COLO829 (cell line): ENCODE data around the gene AQP1.

Experiments used
- DNase-seq: peaks from one replicate; pipeline ENCODE4 v3.0.0; 2012; ENCODE audit warnings: low spot score

AQP1 gene

DNA sequence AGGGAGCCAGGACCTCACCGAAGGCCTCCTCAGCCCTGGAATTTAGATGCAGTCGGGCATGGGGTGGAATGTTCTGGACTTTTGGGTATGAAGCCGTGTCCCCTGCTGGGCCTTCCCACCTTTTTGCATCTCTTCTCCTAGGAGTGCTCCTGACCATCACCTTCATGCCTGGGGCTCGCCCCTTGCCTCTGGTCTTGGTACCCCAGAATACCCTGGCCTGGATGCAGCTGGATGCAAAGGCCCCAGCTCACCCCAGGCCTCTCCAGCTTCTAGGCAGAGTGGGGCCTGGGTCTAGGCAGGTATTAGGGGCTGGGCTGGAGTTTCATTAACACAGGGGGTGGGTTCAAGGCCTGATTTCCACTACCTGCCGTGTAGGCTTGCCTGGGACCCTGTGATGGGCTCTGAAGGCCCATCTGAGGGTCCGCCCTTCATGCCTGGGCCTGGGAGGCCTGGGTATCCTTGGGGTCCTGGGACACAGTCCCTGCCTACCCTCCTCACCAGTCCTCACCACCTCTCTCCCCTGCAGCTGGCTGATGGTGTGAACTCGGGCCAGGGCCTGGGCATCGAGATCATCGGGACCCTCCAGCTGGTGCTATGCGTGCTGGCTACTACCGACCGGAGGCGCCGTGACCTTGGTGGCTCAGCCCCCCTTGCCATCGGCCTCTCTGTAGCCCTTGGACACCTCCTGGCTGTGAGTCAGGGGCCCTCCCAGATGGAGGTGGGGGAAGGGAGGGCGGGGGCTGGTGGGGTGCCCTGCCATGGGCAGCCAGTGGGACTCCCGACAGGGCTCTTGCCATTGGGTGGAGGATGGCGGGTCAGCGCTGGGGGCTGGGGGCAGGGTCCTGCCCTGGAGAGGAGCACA is 10.1 kb downstream of the AQP1 start:
- no peak for DNase-seq

DNA sequence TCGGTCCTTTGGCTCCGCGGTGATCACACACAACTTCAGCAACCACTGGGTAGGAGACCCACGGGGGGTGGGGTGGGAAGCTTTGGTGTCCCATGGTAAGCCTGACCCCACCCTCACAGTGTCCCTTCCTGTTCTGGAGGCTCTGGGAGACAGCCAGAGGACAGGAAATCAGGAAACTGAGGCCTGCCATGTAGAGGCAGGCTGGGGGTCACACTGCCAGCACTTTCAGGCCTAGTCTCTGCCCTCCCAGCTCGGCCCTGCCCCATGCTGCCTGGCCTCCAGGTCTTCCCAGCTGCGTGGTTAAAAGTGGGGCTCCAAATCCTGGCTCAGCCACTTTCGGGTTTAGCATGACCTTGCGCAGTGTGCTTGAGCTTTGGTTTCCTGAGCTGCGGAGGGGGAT is 10.9 kb downstream of the AQP1 start:
- no peak for DNase-seq

DNA sequence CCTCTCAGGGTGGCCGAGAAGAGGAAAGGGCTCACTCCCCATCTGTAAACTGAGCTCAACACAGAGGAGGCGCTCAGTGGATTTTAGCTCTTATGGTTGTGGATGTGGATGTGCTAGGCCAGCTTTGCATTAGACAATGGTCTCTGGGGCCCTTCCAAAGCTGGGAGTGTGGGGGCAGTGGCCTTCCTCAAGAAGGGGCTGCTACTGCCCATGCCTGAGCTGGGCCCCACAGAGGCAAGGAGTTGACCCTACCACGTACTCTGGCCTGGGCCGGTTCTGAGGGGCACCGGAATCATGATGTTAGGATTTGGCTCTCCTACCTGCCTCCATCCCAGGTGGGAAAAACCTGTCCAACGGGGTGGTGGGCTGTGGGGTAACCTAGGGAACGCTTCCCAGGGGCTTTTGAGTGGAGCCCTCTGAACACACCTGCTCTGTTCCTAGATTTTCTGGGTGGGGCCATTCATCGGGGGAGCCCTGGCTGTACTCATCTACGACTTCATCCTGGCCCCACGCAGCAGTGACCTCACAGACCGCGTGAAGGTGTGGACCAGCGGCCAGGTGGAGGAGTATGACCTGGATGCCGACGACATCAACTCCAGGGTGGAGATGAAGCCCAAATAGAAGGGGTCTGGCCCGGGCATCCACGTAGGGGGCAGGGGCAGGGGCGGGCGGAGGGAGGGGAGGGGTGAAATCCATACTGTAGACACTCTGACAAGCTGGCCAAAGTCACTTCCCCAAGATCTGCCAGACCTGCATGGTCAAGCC is 11.5 kb downstream of the AQP1 start:
- no peak for DNase-seq

DNA sequence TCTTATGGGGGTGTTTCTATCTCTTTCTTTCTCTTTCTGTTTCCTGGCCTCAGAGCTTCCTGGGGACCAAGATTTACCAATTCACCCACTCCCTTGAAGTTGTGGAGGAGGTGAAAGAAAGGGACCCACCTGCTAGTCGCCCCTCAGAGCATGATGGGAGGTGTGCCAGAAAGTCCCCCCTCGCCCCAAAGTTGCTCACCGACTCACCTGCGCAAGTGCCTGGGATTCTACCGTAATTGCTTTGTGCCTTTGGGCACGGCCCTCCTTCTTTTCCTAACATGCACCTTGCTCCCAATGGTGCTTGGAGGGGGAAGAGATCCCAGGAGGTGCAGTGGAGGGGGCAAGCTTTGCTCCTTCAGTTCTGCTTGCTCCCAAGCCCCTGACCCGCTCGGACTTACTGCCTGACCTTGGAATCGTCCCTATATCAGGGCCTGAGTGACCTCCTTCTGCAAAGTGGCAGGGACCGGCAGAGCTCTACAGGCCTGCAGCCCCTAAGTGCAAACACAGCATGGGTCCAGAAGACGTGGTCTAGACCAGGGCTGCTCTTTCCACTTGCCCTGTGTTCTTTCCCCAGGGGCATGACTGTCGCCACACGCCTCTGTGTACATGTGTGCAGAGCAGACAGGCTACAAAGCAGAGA is 12.2 kb downstream of the AQP1 start:
- DNase-seq, result no peak

DNA sequence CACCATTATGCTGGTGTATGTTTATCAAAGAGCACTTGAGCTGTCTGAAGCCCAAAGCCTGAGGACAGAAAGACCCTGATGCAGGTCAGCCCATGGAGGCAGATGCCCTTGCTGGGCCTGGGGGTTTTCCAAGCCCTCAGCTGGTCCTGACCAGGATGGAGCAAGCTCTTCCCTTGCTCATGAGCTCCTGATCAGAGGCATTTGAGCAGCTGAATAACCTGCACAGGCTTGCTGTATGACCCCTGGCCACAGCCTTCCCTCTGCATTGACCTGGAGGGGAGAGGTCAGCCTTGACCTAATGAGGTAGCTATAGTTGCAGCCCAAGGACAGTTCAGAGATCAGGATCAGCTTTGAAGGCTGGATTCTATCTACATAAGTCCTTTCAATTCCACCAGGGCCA is 13.0 kb downstream of the AQP1 start:
- no peak for DNase-seq

DNA sequence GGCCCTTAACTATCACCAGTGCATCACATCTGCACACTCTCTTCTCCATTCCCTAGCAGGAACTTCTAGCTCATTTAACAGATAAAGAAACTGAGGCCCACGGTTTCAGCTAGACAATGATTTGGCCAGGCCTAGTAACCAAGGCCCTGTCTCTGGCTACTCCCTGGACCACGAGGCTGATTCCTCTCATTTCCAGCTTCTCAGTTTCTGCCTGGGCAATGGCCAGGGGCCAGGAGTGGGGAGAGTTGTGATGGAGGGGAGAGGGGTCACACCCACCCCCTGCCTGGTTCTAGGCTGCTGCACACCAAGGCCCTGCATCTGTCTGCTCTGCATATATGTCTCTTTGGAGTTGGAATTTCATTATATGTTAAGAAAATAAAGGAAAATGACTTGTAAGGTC is 13.5 kb downstream of the AQP1 start:
- no peak for DNase-seq

DNA sequence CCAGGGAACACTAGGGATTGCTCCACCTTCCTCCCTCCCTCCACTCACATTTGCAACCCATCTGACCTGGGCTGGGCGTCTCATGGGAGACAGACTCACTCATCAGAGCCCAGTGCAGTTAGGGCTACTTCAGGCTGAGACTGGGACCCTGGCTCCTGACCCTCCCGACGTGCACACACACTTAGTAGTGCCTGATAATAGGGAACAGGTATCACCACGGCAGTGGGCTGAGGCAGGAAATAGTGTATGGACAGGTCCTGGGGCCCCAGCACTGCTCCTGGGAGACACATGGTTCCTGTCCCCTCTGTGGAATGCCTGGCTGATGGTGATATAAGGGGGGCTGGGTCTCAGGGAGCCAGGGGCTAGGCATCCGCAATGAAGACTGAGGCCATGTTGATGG is 14.3 kb downstream of the AQP1 start:
- DNase-seq, result no peak

DNA sequence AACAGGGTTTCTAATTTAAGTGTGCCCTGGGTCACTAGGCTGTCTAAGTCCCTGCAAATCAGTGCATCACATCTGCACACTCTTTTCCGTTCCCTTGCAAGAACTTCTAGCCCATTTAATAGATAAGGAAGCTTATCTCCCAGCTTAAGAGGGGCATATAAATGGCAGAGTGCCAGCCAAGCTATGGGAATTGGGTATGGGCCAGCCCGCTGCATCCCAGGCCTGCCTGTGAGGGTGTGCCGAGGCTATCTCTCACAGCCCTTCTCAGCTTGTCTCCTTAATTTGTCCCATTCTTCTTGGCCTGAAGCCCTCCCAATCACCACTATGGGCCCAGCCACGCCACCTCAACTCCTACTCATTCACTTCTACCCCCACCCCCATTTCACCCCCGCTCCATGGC is 14.7 kb downstream of the AQP1 start:
- no peak for DNase-seq

DNA sequence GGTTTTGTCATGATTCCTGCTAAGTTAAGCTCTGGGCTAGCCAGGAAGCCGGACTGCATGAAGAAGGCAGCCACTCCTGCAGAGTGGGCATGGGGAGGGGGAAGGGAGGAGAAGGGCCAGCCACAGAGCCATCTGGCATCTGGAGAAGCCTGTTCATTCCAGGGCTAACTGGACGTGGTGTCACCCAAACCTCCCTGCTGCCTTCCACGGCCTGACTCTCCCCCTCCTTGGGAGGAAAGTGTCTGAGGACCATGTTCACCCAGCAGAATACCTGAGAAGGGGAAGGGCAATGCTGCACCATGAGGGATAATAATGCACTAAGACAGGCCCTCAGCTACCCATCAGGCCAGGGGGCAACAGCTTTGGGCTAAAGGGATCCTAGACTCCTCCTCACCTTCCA is 15.4 kb downstream of the AQP1 start:
- no peak for DNase-seq

DNA sequence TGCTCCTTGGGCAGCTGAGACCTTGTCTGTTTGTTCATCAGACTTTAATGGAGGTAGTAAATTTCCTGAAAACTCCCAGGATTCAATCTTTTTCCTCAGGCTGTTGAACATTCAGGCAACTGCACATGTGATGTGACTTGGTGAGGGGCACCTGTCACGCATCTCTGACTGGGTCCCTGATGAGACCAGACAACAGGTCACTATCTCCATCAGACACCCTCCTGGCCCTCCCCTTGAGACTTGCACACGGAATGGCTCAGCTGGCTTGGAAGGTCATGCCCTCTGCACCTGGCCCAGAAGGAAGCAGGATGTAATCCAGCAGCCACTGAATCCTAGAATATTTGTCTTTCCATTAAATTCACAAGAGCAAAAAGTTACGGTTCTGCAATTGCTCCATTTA is 15.9 kb downstream of the AQP1 start:
- no peak for DNase-seq

DNA sequence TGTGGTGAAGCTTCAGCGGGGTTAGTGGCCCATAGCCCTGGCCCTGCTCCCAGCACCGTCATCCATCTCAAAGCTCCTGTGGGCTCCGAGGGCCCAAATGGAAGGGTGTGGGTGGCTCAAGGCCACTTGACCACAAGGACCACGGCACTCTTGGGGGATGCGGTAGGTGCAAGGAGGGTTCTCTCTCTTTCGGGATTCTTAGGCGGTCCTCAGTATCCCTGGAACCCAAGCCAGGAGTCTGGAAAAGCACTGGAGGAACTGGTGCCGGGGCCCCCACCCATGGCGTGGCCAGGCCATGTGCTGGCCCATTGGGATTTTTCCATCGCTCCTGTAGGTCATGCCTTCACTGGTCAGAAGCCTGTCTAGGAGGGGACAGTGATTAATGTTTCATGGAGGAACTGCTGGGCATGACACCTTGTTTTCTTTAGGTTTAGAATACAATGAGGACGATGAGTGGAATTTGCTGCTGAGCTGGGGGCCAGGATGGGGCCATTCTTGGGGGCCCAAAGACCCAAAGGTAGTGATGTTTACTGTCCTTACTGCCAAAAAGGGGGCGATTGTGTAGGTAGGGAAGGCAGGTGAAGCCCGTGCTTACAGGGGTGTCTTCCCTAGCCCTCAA is 16.7 kb downstream of the AQP1 start:
- no peak for DNase-seq

DNA sequence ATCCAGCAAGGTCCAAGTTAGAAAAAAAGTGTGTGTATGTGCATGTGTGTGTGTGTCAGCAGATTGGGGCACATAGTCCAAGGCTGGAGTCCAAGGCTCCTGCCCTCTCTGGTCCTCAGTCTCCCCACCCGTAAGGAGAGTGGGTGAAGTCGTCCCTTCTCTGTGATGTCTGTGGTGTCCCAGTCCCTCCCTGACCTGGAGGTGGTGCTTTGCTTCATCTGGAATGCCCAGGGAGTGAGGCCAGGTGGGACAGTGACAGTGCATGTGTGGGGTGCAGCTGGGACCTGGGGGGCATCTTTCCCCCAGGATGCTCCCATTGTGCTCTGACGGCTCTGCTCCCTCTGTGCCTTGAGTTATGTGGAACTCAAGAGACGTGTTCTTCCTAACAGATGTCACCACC is 18.0 kb downstream of the AQP1 start:
- no peak for DNase-seq

DNA sequence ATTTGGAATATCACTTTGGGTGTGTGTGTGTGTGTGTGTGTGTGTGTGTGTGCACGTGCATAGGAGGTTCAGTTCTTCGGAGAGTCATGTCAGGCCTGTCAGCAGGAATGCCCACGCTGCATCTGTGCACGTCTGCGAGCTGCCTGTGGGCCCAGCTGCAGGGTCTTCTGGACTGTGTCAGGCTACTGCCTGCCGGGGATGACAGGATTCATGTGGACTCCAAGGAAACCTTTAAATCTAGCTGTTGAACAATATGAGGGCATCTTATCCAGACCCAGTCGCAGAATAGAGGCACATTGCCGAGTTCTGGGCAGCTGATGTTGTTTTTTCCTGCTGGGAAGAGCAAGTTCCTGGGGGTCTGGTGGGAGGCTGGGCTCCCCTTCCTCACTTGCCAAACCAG is 19.0 kb downstream of the AQP1 start:
- no peak for DNase-seq

DNA sequence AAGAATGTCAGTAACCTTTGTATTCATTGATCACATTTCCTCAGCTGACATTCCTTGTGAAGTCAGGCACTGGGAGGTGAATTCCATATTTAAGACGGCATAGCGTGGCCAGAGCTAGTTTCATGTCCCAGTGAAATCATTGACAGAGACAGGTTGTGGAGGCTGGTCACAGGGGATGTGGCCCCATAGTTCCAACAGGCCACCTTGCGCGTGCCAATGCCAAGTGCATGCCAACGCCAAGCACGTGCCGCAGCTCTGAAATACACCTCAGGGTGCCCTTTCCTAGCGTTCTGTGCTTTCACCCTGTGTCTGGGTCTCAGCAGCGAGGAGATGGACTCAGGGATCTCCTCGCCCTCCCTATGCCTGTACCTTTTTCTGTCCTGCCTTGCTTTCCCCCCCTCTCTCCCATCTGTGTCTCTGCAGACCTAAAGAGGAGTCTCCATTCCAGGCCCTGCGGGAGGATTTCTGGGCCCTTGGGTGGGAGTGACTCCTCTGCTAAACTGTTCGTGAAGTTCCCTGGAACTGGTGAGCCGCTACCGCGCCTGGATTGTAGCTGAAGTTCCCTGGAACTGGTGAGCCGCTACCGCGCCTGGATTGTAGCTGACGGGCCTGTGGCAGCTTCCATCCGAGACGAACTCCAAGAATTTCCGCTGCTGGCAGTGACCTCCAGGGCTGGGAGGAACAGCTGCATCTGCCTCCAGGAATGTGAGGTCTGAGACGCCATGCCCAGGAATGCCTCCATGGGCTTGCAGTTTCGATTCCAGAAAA is 19.7 kb downstream of the AQP1 start:
- DNase-seq, result no peak

DNA sequence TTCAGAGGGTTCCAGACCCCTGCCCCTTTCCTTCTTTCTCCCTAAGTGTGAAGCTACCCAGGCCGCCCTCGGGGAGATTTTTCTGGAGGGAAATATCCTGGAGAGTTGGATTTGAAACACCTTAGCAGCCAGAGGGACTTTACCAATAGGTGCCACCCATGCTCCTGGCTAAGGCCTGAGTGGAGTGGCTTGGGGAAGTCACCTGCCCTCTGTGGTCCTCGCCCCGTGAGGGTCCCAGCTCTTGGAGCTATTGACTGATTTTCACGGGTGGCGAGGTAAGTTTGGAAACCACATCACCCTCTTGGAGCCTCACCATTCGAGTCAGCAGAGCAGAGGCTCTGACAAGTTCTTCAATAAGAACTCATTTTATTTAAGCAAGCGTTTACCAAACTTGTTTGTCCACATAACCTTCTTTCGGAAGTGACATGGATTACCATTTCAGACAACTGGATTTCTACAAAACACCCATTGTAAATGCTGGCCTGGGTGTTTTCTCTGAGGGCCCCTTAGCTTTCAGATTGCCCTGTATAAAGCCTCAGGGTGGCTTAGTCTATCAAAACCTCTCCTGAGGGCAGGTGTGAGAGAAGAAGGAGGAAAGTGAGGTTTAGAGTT is 20.4 kb downstream of the AQP1 start:
- no peak for DNase-seq

DNA sequence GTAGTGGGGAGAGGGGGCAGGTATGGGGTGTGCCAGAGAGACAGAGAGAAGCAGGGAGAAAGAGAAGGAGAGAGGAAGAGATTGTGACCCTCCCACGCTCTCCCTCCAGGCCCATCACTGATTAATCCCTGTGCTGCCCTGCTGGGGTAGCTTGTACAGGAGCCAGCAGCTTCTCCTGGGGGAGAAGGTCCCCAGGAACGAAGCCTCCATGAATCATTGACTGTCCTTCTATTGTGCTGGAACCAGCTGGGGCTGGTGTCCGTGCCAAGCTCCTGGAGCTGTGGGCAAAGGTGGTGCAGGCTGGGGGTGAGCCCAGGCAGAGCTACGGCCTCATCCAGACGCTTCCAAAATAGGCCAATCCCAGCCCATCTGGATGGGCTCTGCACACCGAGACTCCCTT is 20.9 kb downstream of the AQP1 start:
- DNase-seq, result no peak

DNA sequence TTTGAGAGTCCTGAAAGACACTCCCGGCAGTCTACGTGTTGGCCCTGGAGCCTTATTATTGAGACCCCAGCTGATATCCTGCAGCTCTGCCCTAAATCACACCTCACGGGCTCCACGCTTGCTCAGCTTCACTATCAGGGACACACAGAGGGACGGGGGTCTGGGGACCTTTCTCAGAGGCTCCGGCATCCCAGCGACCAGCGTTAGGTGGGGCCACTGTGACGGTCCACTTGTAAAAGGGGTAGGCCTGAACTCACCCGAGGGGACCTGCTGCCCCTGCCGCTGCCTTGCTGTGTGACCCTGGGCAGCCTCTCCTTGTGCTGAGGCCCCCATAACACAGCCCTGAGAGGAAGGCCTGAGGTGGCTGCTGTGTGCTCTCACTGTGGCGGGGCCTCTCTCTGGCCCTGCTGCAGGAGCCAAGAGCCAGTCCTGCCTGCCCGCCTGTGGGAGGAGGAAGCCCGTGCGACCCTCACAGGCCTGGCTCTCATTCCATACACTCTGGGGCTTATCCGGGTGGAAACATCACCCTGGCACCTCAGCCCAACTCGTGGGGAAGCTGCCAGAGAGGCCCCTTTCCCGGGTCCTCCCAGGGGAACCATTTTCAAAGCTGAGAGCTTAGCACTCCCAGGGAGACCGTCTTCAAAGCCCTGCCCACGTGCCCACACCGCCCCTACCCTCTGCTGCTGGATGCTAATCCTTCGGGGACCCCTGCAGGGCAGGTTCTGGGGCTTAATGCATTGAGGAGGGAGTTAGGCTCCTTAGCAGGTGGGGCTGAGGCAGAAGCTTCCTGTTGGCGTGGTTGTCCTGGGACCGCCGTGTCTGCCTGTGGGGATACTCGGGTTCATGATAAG is 21.7 kb downstream of the AQP1 start:
- no peak for DNase-seq

DNA sequence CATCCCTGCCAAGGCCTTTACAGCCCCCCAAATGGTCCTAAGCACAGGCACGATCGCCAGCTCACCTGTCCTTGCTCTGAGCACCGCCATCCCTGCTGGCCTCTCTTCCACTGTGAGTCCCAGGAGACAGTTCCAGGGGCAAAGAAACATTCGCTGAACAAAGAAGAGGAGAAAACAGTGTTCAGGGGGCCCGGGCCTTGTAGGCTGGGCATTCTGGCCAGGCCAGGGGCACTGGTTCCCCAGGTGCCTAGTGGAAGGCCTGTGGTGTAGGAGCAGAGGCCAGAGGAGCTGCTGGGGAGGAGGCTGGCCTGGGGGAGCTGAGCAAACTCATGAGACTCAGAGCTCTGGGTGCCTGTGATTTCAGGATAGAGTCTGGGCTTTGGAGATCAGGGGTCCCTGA is 22.6 kb downstream of the AQP1 start:
- DNase-seq, result no peak

DNA sequence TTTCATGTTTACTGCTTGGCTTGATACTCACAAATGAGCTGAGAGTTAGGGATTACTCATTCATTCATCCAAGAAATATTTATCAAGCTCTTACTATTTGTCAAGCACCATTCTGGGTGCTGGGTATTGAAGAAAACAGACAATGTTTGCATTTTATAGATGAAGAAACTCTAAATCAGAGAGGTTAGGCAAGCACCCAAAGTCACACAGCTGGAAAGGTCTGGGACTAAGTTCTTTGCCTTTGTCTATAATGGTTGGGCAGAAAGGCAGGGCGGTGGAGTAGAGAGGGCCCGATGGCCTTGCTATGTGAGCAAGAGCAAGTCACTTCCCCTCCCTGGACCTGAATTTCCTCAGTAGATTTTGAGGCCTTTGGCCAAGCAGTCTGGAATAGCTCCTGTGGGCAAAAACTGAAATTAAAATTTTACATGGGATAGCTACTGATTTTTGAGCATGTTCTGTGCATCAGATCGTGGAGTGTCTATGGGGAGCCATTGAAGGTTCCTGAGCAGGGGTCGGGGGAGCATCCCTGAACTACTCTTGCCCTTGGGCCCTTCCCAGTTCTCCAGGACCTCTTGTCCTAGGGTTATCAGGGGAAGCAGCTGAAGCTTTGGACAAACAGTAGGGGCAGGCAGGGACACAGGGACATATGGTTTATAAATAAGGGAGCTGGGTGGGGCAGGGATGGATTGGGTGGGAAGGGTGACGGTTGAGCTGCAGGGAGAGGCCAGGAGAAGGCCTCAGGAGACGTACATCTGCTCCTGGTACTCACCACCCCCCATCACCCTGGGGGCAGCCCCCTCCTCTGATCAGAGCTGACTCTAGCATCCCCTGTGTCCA is 23.3 kb downstream of the AQP1 start:
- no peak for DNase-seq

DNA sequence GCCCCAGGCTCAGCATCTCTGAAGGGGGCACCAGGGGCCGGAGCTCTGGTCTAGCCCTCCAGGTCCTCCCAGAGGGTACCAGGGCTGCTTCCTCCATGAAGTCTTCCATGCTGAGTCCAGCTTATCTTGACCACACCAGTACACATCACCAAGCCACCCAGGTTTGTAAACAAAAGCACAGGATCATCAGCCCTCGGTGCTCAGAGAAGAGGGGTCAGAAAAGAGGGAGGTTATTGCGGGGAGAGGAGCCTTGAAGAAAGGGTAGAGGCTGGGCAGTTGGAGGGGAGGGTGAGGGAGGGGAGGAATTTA is 23.9 kb downstream of the AQP1 start:
- DNase-seq, result no peak
